C1 segment of cervical spinal cord (tissue), 14 donors: ENCODE measurements around the gene PTPRR.

Source experiments
- DNase-seq, 14 donors: peaks; one replicate each; lab custom pipeline; 2025; lab: John Stamatoyannopoulos, UW

Gene PTPRR

GRCh38 chr12:70608184-70608583 lies 312.4 kb downstream of the PTPRR start:
- no peak for DNase-seq

- DNase-seq = no peak
These were observed 313.4 kb downstream of the PTPRR start for GRCh38 chr12:70607107-70607506.

GRCh38 chr12:70605976-70606375 lies 314.6 kb downstream of the PTPRR start:
- DNase-seq = no peak

GRCh38 chr12:70604662-70605061 lies 315.9 kb downstream of the PTPRR start:
- DNase-seq = no peak

- no peak for DNase-seq
These were observed 317.5 kb downstream of the PTPRR start for GRCh38 chr12:70603044-70603443.

- peak in 4 of 14 donors; percentile 6 to 40 (median 16) for DNase-seq
These were observed 321.9 kb downstream of the PTPRR start for GRCh38 chr12:70598467-70599193.

GRCh38 chr12:70592664-70593063 lies 327.9 kb downstream of the PTPRR start:
- no peak for DNase-seq

- no peak for DNase-seq
These were observed 329.9 kb downstream of the PTPRR start for GRCh38 chr12:70590549-70591226.

- peak in 8 of 14 donors; percentile 15 to 61 (median 40) for DNase-seq
These were observed 330.5 kb downstream of the PTPRR start for GRCh38 chr12:70590051-70590450.
